K562 (cell line): ENCODE data around the gene ACTR3C. TPM values are rescaled to one million over a fixed set of nuclear protein-coding genes. Genes with fewer than 3 reads are reported as not detected.
A peak's percentile ranks its signal among the peaks of the same experiment; 100 is the strongest.

ENCODE experiments used
- CSDE1 ChIP-seq, 2 experiments: fragments of 450-650 bp; IDR thresholded peaks; 2 replicates each; pipeline ENCODE4 v1.6.1; 2016; ENCODE audit warnings: mild to moderate bottlenecking in 1 of 2
- polyA plus RNA-seq, 8 experiments: library from polyadenylated mRNA; depleted of rRNA in 4 of 8; stranded (reverse) in 5 of 8; unstranded in 3 of 8; fragments of >200 nt; fragmentation: Nextera tagmentation in 2 of 8; fragmentation: Illumina TruSeq in 1 of 8; extraction: Ambion mirVana in 2 of 8; extraction: Trizol in 1 of 8; gene quantifications; 2 replicates each; pipeline versions ENCODE4 v1.2.1 to v1.2.3, GENCODE V29; 2011 to 2014; ENCODE audit warnings: inconsistent platforms in 1 of 8, missing spikeins in 1 of 8
- total RNA-seq, 7 experiments: library from RNA; depleted of rRNA in 6 of 7; stranded (reverse); fragments of >200 nt in 6 of 7; fragmentation: Illumina TruSeq in 2 of 7; extraction: Trizol in 2 of 7; gene quantifications; 2 replicates each; pipeline versions ENCODE4 v1.2.1 to v1.2.3, GENCODE V29; 2011 to 2021; ENCODE audit warnings: low replicate concordance in 1 of 7
- TF ChIP-seq, protein P1 (sequence below), 2 experiments: fragments of 450-650 bp in 1 of 2; sonication (generic) in 1 of 2; formaldehyde crosslinking in 1 of 2; IDR thresholded peaks; 2 replicates each; pipeline versions ENCODE4 v1.7.1 to v1.9.0; 2016 to 2022; ENCODE audit warnings: inconsistent platforms in 1 of 2, mild to moderate bottlenecking in 1 of 2, missing genetic modification reagents in 1 of 2
- TF ChIP-seq, protein P2 (sequence below): fragments of 450-650 bp; IDR thresholded peaks from 2 replicates; pipeline ENCODE4 v1.6.1; 2016; ENCODE audit warnings: antibody characterized with exemption
- TF ChIP-seq, protein P3 (sequence below), 2 experiments: fragments of 450-650 bp; formaldehyde crosslinking in 1 of 2; IDR thresholded peaks; 2 replicates each; pipeline versions ENCODE4 v1.4.0 to v1.6.1; 2014 to 2020; ENCODE audit warnings: mild to moderate bottlenecking in 2 of 2, borderline replicate concordance in 1 of 2, low read depth in 1 of 2

Gene ACTR3C
- total and polyA plus RNA-seq, 9 of the 15 experiments (the other 6 are each of a cell fraction or from before 2014, with no cell fraction given), result 9.0 to 35.4 (median 13.3) TPM

DNA sequence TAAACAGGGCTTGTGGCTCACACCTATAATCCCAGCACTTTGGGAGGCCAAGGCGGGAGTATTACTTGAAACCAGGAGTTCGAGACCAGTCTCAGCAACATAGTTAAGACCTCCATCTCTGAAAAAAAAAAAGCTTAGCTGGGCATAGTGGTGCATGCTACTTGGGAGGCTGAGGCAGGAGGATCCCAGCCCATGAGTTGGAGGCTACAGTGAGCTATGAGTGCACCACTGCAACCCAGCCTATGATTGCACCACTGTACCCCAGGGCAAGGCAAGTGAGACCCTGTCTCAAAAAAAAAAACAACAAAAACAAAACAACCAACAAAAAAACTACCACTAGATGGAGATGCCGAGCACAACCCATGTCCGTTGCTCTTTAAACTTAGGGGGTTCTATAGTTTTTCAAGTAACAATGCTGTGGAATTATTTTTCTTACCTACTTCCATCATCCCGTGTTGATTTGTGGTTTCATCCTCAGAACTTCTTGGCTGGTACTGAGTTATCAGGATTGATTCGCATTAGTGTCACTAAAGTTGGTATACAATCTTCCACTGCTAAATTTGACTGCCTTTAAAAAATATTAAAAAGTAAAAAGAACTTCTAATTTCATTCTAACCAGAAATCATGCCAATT lies 33.0 kb upstream of the ACTR3C start (continued):
- TF ChIP-seq, protein P1, sequence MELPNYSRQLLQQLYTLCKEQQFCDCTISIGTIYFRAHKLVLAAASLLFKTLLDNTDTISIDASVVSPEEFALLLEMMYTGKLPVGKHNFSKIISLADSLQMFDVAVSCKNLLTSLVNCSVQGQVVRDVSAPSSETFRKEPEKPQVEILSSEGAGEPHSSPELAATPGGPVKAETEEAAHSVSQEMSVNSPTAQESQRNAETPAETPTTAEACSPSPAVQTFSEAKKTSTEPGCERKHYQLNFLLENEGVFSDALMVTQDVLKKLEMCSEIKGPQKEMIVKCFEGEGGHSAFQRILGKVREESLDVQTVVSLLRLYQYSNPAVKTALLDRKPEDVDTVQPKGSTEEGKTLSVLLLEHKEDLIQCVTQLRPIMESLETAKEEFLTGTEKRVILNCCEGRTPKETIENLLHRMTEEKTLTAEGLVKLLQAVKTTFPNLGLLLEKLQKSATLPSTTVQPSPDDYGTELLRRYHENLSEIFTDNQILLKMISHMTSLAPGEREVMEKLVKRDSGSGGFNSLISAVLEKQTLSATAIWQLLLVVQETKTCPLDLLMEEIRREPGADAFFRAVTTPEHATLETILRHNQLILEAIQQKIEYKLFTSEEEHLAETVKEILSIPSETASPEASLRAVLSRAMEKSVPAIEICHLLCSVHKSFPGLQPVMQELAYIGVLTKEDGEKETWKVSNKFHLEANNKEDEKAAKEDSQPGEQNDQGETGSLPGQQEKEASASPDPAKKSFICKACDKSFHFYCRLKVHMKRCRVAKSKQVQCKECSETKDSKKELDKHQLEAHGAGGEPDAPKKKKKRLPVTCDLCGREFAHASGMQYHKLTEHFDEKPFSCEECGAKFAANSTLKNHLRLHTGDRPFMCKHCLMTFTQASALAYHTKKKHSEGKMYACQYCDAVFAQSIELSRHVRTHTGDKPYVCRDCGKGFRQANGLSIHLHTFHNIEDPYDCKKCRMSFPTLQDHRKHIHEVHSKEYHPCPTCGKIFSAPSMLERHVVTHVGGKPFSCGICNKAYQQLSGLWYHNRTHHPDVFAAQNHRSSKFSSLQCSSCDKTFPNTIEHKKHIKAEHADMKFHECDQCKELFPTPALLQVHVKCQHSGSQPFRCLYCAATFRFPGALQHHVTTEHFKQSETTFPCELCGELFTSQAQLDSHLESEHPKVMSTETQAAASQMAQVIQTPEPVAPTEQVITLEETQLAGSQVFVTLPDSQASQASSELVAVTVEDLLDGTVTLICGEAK (IDR thresholded peaks at IDR 0.05), result 0 out of 2 replicates have a peak, but pooled peaks have one; percentile 16
- TF ChIP-seq, protein P1 (CRISPR knock-in tag; IDR thresholded peaks at IDR 0.05), result no peak
- no peak for TF ChIP-seq CSDE1 (IDR thresholded peaks at IDR 0.05)
- TF ChIP-seq, protein P2, sequence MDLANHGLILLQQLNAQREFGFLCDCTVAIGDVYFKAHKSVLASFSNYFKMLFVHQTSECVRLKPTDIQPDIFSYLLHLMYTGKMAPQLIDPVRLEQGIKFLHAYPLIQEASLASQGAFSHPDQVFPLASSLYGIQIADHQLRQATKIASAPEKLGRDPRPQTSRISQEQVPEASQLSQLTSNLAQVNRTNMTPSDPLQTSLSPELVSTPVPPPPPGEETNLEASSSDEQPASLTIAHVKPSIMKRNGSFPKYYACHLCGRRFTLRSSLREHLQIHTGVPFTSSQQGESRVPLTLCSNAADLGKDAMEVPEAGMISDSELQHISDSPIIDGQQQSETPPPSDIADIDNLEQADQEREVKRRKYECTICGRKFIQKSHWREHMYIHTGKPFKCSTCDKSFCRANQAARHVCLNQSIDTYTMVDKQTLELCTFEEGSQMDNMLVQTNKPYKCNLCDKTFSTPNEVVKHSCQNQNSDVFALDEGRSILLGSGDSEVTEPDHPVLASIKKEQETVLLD, result 0 out of 2 replicates have a peak, but pooled peaks have one; percentile 36
- TF ChIP-seq, protein P3, sequence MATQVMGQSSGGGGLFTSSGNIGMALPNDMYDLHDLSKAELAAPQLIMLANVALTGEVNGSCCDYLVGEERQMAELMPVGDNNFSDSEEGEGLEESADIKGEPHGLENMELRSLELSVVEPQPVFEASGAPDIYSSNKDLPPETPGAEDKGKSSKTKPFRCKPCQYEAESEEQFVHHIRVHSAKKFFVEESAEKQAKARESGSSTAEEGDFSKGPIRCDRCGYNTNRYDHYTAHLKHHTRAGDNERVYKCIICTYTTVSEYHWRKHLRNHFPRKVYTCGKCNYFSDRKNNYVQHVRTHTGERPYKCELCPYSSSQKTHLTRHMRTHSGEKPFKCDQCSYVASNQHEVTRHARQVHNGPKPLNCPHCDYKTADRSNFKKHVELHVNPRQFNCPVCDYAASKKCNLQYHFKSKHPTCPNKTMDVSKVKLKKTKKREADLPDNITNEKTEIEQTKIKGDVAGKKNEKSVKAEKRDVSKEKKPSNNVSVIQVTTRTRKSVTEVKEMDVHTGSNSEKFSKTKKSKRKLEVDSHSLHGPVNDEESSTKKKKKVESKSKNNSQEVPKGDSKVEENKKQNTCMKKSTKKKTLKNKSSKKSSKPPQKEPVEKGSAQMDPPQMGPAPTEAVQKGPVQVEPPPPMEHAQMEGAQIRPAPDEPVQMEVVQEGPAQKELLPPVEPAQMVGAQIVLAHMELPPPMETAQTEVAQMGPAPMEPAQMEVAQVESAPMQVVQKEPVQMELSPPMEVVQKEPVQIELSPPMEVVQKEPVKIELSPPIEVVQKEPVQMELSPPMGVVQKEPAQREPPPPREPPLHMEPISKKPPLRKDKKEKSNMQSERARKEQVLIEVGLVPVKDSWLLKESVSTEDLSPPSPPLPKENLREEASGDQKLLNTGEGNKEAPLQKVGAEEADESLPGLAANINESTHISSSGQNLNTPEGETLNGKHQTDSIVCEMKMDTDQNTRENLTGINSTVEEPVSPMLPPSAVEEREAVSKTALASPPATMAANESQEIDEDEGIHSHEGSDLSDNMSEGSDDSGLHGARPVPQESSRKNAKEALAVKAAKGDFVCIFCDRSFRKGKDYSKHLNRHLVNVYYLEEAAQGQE (IDR thresholded peaks at IDR 0.05; ENCODE audit: borderline replicate concordance), result peak; percentile 69; the same call in 1 of the 2 replicates
- TF ChIP-seq, protein P3 (CRISPR knock-in tag; IDR thresholded peaks at IDR 0.05; ENCODE audit: low read depth), result no peak
